ENCODE measurements around the gene FYB2. TPM values are rescaled to one million over a fixed set of nuclear protein-coding genes. Genes with fewer than 3 reads are reported as not detected.

Gene FYB2
- total and polyA plus RNA-seq, 4 donors = 1.5 TPM; not detected in 3

DNA sequence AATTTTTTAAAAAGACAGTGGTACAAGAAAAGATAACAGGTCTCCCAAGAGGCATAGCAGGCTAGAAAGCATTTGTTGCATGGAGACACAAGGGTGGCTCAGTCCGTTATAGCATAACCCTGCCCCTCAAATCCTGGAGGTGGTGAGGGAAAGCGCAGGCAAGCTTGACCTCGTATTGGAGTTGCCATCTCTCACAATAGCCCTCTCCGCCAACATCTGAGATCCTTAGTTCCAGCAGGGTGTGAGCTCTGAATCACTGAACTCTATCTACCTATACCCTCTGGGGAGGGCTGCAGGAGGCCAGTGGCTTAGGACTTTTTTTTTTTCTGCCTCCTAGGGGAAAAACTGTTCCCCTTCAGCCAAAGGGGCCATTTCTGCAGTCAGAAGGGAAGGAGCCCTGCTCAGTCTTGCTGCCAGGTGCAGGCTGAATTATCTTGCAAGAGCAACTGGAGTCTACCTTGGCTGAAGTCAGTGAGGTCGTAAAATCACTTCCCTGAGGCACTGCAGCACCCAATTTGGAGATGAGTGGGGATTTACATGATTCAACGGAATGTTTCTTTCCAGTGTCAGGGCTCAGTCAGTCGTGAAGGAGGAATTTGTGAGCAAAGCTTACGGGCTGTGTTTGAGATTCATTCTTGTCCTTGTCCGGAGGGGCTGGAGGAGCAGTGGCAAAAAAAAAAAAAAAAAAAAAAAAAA lies 18.2 kb upstream of the FYB2 start:
- Histone ChIP-seq H3K27me3 (ENCODE audit: control insufficient read depth in 1 of 2, insufficient read depth in 2 of 2, low read length in 1 of 2) (no peaks in the 10 kb centered on the region), H3K4me3 (ENCODE audit: low read length in 2 of 2) (no peak overlapping the region), H3K27ac (ENCODE audit: low read depth in 1 of 2, low read length in 2 of 2) (no peak overlapping the region), H3K9me3 (ENCODE audit: control insufficient read depth, low read length) (no peaks in the 10 kb centered on the region), H3K4me1 (ENCODE audit: control insufficient read depth in 1 of 2, insufficient read depth in 2 of 2, low read length in 2 of 2) (peaks cover 0 to 3% of the 10 kb centered on the region in 2 donors), H3K36me3 (ENCODE audit: control insufficient read depth in 1 of 2, insufficient read depth in 2 of 2, low read length in 1 of 2) (no peaks in the 10 kb centered on the region)
- intact Hi-C loops (cut with DNase I) = loop anchor here (10.0 kb wide), 2 partner anchors 1207 to 1317 kb away; no protein-coding TSS in a partner anchor
- ATAC-seq (ENCODE audit: low FRiP score) (no peak), DNase-seq (no peak)
- 55 to 61% methylated on average over 9 of the region's 9 CpGs for WGBS, 2 donors

DNA sequence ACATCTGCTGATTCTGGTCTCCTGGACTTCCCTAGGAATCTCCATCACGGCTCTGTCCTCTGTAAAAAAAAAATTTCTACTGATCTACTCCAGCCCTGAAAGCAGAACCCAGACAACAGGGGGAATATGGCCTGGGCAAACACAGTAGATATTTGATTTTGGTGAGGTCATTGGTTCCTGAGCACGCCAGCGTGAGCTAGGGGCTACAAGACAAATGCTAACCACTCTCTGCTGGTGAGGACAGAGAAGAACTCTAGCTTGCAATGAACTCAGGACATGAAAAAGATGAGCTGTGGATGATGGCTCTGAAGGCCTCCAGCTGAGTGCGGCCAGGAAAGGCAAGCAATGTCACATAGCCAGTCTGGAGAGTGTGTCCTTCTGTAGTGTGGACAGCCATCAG lies 17.2 kb upstream of the FYB2 start:
- Histone ChIP-seq H3K27ac (ENCODE audit: low read depth in 1 of 2, low read length in 2 of 2) (no peak overlapping the region), H3K27me3 (ENCODE audit: control insufficient read depth in 1 of 2, insufficient read depth in 2 of 2, low read length in 1 of 2) (no peaks in the 10 kb centered on the region), H3K4me3 (ENCODE audit: low read length in 2 of 2) (no peak overlapping the region), H3K4me1 (ENCODE audit: control insufficient read depth in 1 of 2, insufficient read depth in 2 of 2, low read length in 2 of 2) (peaks cover 0 to 3% of the 10 kb centered on the region in 2 donors), H3K9me3 (ENCODE audit: control insufficient read depth, low read length) (no peaks in the 10 kb centered on the region), H3K36me3 (ENCODE audit: control insufficient read depth in 1 of 2, insufficient read depth in 2 of 2, low read length in 1 of 2) (no peaks in the 10 kb centered on the region)
- no peak for DNase-seq
- ATAC-seq (ENCODE audit: low FRiP score) = no peak
- intact Hi-C loops (cut with DNase I) = loop anchor here (10.0 kb wide), 2 partner anchors 1208 to 1318 kb away; no protein-coding TSS in a partner anchor
- WGBS, 2 donors = 80 to 82% methylated on average over 4 of the region's 4 CpGs

DNA sequence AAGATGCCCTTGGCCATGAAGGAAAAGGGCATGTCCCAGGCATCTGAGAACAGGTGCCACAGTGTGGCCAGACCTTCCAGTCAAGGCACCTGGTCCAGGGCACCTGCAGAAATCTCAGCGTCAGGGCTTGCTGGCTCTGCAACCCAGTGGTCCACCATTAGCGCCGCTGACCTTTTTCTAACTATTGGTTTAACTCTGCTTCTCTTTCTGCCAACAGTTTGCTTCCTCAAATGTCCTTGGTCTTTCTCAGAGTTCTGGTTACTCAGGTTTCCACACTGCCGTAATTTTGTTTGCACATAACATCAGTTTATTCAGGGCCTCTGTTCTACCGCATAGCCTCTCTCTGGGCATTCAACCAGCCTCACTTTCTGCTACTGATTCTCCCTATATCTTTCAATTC lies 16.5 kb upstream of the FYB2 start:
- Histone ChIP-seq H3K4me1 (ENCODE audit: control insufficient read depth in 1 of 2, insufficient read depth in 2 of 2, low read length in 2 of 2) (peaks cover 0 to 3% of the 10 kb centered on the region in 2 donors), H3K9me3 (ENCODE audit: control insufficient read depth, low read length) (no peaks in the 10 kb centered on the region), H3K27ac (ENCODE audit: low read depth in 1 of 2, low read length in 2 of 2) (no peak overlapping the region), H3K27me3 (ENCODE audit: control insufficient read depth in 1 of 2, insufficient read depth in 2 of 2, low read length in 1 of 2) (no peaks in the 10 kb centered on the region), H3K4me3 (ENCODE audit: low read length in 2 of 2) (no peak overlapping the region), H3K36me3 (ENCODE audit: control insufficient read depth in 1 of 2, insufficient read depth in 2 of 2, low read length in 1 of 2) (no peaks in the 10 kb centered on the region)
- intact Hi-C loops (cut with DNase I) = loop anchor here (10.0 kb wide), 2 partner anchors 1209 to 1319 kb away; no protein-coding TSS in a partner anchor
- WGBS, 2 donors = 93 to 96% methylated on average over 5 of the region's 5 CpGs
- ATAC-seq (ENCODE audit: low FRiP score) (no peak), DNase-seq (no peak)

DNA sequence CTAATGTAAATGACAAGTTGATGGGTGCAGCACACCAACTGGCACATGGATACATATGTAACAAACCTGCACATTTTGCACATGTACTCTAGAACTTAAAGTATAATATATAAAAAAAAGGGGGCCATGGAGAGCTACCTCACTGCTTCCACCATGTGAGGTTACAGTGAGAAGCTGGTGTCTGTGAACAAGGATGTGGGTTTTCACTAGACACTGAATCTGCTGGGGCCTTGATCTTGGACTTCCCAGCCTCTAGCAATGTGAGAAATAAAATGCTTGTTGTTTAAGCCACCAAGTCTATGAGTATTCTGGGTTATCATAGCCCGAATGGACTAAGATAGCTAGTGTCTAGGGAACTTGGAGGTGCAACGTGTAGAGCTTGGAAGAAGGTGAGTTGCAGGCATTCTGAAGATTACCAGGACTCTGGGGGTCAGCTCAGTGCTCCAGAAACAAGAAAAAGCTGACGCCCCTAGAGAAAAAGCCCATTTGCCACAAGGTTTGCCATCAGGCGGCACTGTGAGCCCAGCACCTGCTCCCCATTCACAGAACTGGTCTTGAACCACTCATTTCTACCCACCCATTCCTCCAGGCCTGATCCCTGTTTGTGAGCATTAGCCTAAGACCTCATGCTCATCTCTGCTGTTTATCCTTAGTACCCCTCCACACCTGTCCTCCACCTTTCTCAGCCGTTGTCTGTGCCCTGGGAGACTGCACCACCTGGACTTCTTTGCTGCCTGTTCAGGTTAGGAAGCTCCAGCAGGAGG lies 15.1 kb upstream of the FYB2 start:
- no peak overlapping the region for H3K27ac ChIP-seq (ENCODE audit: low read depth in 1 of 2, low read length in 2 of 2)
- no peaks in the 10 kb centered on the region for H3K36me3 ChIP-seq (ENCODE audit: control insufficient read depth in 1 of 2, insufficient read depth in 2 of 2, low read length in 1 of 2)
- H3K4me1 ChIP-seq (ENCODE audit: control insufficient read depth in 1 of 2, insufficient read depth in 2 of 2, low read length in 2 of 2) = peaks cover 0 to 3% of the 10 kb centered on the region in 2 donors
- H3K27me3 ChIP-seq (ENCODE audit: control insufficient read depth in 1 of 2, insufficient read depth in 2 of 2, low read length in 1 of 2) = no peaks in the 10 kb centered on the region
- ATAC-seq (ENCODE audit: low FRiP score) = no peak
- no peaks in the 10 kb centered on the region for H3K9me3 ChIP-seq (ENCODE audit: control insufficient read depth, low read length)
- intact Hi-C loops (cut with DNase I) = loop anchor here (10.0 kb wide), 2 partner anchors 1210 to 1320 kb away; no protein-coding TSS in a partner anchor
- DNase-seq = no peak
- H3K4me3 ChIP-seq (ENCODE audit: low read length in 2 of 2) = no peak overlapping the region
- WGBS, 2 donors = 90 to 91% methylated on average over 5 of the region's 5 CpGs

DNA sequence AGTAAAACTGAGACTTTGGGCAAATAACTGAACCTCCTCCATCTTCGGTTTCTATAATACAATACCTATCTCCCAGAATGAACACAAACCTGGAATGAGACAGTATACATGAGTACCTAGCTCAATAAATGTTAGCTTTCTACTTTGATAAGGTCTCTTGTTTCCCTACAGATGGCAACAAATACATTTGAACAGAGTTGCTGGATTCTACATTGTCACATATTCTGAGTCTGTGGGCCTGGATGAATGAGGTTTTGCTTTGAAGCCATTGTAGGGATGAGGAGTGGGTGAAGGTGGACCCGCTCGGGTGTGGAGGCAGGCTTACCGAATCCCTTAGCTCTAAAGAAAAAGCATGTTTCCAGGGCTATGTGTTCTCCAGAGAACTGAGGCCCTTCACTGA lies 13.9 kb upstream of the FYB2 start:
- Histone ChIP-seq H3K27ac (ENCODE audit: low read depth in 1 of 2, low read length in 2 of 2) (no peak overlapping the region), H3K9me3 (ENCODE audit: control insufficient read depth, low read length) (no peaks in the 10 kb centered on the region), H3K4me1 (ENCODE audit: control insufficient read depth in 1 of 2, insufficient read depth in 2 of 2, low read length in 2 of 2) (peaks cover 0 to 3% of the 10 kb centered on the region in 2 donors), H3K36me3 (ENCODE audit: control insufficient read depth in 1 of 2, insufficient read depth in 2 of 2, low read length in 1 of 2) (no peaks in the 10 kb centered on the region), H3K4me3 (ENCODE audit: low read length in 2 of 2) (no peak overlapping the region), H3K27me3 (ENCODE audit: control insufficient read depth in 1 of 2, insufficient read depth in 2 of 2, low read length in 1 of 2) (no peaks in the 10 kb centered on the region)
- intact Hi-C loops (cut with DNase I) = loop anchor here (10.0 kb wide), 2 partner anchors 1212 to 1322 kb away; no protein-coding TSS in a partner anchor
- ATAC-seq (ENCODE audit: low FRiP score) (no peak), DNase-seq (no peak)
- WGBS, 2 donors = 94 to 95% methylated on average over 4 of the region's 4 CpGs

DNA sequence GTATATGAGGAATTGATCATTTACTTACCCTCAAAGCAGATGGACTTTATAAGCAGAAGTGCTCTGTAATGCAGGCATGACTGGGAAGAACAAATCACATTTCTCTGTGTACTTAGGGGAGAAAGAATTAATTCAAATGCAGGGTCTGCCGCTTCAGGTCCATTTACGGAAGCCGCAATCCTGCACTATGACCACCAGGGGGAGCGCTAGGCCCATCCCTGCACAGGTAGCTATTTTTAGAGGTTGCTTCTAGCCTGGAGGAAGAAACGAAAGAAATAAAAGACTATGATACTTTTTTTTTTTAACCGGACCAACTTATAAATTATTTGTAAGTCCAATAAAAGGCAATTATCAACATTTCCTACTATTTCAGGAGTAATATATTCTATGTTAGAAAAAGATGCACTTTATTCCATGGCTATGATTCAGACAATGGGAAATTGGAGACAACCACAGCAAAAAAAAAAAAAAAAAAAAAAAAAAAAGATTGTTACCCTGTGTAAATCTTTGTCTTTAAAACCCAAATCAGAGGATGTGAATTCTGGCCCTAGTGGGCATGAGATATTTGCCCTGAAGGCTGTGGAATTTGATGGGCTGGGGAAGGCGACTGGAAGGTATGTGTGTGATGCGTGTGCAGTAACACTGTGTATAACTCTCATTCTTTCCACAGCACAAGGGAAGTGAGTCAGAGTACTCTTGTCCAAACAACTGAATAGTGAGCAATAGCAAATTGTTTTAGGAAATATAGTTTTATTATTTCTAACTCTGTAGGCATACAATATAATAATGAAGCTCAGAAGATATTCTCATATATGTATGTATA lies 12.9 kb upstream of the FYB2 start:
- Histone ChIP-seq H3K4me1 (ENCODE audit: control insufficient read depth in 1 of 2, insufficient read depth in 2 of 2, low read length in 2 of 2) (peaks cover 0 to 3% of the 10 kb centered on the region in 2 donors), H3K27me3 (ENCODE audit: control insufficient read depth in 1 of 2, insufficient read depth in 2 of 2, low read length in 1 of 2) (no peaks in the 10 kb centered on the region), H3K4me3 (ENCODE audit: low read length in 2 of 2) (no peak overlapping the region), H3K27ac (ENCODE audit: low read depth in 1 of 2, low read length in 2 of 2) (no peak overlapping the region), H3K9me3 (ENCODE audit: control insufficient read depth, low read length) (no peaks in the 10 kb centered on the region), H3K36me3 (ENCODE audit: control insufficient read depth in 1 of 2, insufficient read depth in 2 of 2, low read length in 1 of 2) (no peaks in the 10 kb centered on the region)
- ATAC-seq (ENCODE audit: low FRiP score) (peak; percentile 87), DNase-seq (peak; percentile 64 to 82)
- WGBS, 2 donors = 2 to 3% methylated on average over 8 of the region's 8 CpGs
- intact Hi-C loops (cut with DNase I) = loop anchor here (10.0 kb wide), 2 partner anchors 1213 to 1323 kb away; no protein-coding TSS in a partner anchor

DNA sequence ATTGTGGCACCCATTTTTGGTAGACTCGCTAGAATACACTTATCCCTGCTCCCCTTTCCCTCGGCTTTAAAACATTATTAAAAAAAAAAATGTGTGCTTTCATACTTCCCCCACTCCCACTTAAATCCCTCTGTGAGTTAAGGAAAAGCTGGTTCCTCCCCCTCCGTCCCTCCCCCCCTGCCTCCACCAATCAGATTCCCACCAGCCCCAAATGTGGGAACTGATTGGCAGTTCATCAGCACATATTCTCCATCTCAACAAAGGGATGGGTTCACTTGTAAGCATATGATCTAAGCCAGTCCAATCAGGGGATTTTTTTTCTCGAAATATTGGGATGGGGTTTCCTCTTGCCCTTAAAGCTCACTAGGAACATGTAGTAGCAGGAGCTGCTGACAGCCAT lies 10.8 kb upstream of the FYB2 start:
- H3K27ac ChIP-seq (ENCODE audit: low read depth in 1 of 2, low read length in 2 of 2) = no peak overlapping the region
- intact Hi-C loops (cut with DNase I) = loop anchor here (10.0 kb wide), 2 partner anchors 1215 to 1325 kb away; no protein-coding TSS in a partner anchor
- no peaks in the 10 kb centered on the region for H3K9me3 ChIP-seq (ENCODE audit: control insufficient read depth, low read length)
- no peaks in the 10 kb centered on the region for H3K36me3 ChIP-seq (ENCODE audit: control insufficient read depth in 1 of 2, insufficient read depth in 2 of 2, low read length in 1 of 2)
- WGBS, 2 donors = 75 to 78% methylated on average over 4 of the region's 4 CpGs
- no peaks in the 10 kb centered on the region for H3K27me3 ChIP-seq (ENCODE audit: control insufficient read depth in 1 of 2, insufficient read depth in 2 of 2, low read length in 1 of 2)
- H3K4me3 ChIP-seq (ENCODE audit: low read length in 2 of 2) = no peak overlapping the region
- H3K4me1 ChIP-seq (ENCODE audit: control insufficient read depth in 1 of 2, insufficient read depth in 2 of 2, low read length in 2 of 2) = peaks cover 0 to 3% of the 10 kb centered on the region in 2 donors
- no peak for DNase-seq
- ATAC-seq (ENCODE audit: low FRiP score) = no peak

DNA sequence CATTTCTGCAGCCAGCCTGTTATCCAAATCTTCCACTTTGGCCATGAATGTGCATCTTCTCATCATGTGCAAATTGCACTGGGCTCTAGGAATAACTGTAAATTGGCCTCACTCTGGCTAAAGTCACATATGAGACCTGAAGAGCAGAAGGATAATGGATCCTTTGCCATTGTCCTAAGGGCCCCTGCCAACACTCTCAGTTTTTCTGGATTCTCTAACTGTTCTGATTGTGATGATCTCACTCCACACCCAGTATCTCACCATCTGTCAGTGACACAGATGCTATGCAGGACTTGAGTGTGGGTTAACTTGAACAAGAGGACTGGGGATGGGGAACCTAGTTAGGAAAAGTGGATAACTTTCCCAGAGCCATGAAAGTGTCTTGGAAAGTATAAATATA lies 8.5 kb upstream of the FYB2 start:
- Histone ChIP-seq H3K9me3 (ENCODE audit: control insufficient read depth, low read length) (no peaks in the 10 kb centered on the region), H3K36me3 (ENCODE audit: control insufficient read depth in 1 of 2, insufficient read depth in 2 of 2, low read length in 1 of 2) (no peaks in the 10 kb centered on the region), H3K4me1 (ENCODE audit: control insufficient read depth in 1 of 2, insufficient read depth in 2 of 2, low read length in 2 of 2) (peaks cover 0 to 1% of the 10 kb centered on the region in 2 donors), H3K27ac (ENCODE audit: low read depth in 1 of 2, low read length in 2 of 2) (no peak overlapping the region), H3K4me3 (ENCODE audit: low read length in 2 of 2) (no peak overlapping the region), H3K27me3 (ENCODE audit: control insufficient read depth in 1 of 2, insufficient read depth in 2 of 2, low read length in 1 of 2) (peaks cover 0 to 3% of the 10 kb centered on the region in 2 donors)
- ATAC-seq (ENCODE audit: low FRiP score) (no peak), DNase-seq (no peak)
- intact Hi-C loops (cut with DNase I) = loop anchor here in 1 of 2 donors (10.0 kb wide), 2 partner anchors 1543 to 1693 kb away; no protein-coding TSS in a partner anchor
